ENCODE measurements around the gene C1orf159.
"Not testable (repeated sequence)": the region's sequence is repeated elsewhere in the genome, so short reads cannot be mapped to it uniquely, and the experiment has no call there.

The C1orf159 gene

DNA sequence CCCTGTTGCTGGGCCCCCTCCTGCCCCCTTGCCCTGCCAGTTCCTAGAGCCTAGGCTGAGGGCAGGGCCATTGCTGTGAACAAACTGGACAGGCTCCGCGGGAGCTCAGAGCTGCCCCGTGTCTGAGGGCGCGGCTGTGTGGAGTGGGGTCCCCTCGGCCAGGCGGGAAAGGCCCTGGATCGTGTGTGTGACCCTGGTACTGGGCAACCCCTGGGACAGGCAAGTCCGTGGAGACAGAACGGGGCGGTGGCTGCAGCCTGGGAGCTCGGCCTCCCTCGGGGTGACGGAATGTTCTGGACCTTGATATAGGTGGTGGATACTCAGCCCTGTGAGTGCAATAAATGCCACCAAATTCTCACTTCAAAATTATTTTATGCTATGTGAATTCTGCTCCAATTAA is 27.7 kb upstream of the C1orf159 start:
- H3K4me3 ChIP-seq (ENCODE audit: low read depth, low read length): no peak overlapping the region
- H3K27ac ChIP-seq: no peak overlapping the region
- no peak overlapping the region for H3K4me2 ChIP-seq (ENCODE audit: low read length)
- H3K9ac ChIP-seq: no peak overlapping the region
- no peaks in the 10 kb centered on the region for H3K4me1 ChIP-seq
- TF ChIP-seq, protein P1, sequence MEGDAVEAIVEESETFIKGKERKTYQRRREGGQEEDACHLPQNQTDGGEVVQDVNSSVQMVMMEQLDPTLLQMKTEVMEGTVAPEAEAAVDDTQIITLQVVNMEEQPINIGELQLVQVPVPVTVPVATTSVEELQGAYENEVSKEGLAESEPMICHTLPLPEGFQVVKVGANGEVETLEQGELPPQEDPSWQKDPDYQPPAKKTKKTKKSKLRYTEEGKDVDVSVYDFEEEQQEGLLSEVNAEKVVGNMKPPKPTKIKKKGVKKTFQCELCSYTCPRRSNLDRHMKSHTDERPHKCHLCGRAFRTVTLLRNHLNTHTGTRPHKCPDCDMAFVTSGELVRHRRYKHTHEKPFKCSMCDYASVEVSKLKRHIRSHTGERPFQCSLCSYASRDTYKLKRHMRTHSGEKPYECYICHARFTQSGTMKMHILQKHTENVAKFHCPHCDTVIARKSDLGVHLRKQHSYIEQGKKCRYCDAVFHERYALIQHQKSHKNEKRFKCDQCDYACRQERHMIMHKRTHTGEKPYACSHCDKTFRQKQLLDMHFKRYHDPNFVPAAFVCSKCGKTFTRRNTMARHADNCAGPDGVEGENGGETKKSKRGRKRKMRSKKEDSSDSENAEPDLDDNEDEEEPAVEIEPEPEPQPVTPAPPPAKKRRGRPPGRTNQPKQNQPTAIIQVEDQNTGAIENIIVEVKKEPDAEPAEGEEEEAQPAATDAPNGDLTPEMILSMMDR (IDR thresholded peaks at IDR 0.05): no peak
- H2AFZ ChIP-seq: no peak overlapping the region
- H3K27me3 ChIP-seq (ENCODE audit: control insufficient read depth, insufficient read depth, low read length): no peaks in the 10 kb centered on the region
- H3K9me3 ChIP-seq (ENCODE audit: control insufficient read depth, low read length): no peaks in the 10 kb centered on the region
- no peaks in the 10 kb centered on the region for H3K36me3 ChIP-seq (ENCODE audit: control insufficient read depth, insufficient read depth, low read length)
- no peaks in the 10 kb centered on the region for H3K79me2 ChIP-seq

DNA sequence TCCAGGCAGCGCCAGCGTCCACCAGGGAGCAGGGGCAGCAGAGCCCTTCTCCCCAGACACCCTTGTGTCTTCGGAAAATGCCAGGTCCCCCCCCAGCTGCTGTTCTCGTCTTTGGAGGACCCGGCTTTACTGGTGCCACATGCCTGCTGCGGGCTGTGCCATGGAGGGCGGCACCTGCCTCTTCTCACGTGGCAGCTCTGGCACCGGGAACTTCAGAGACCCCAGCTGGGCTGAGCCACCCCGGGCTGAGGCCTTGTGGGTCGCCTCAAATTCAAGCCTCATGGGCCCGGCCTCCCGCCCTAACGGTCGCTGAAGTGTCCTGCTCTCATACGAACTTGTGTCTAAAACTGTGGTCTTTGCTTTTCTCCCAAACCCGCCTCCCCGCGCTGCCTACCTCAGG is 27.0 kb upstream of the C1orf159 start:
- Histone ChIP-seq H3K4me2 (ENCODE audit: low read length) (no peak overlapping the region), H3K27ac (no peak overlapping the region), H3K9ac (no peak overlapping the region), H3K9me3 (ENCODE audit: control insufficient read depth, low read length) (no peaks in the 10 kb centered on the region), H3K4me1 (no peaks in the 10 kb centered on the region), H3K79me2 (no peaks in the 10 kb centered on the region), H3K4me3 (ENCODE audit: low read depth, low read length) (no peak overlapping the region), H3K36me3 (ENCODE audit: control insufficient read depth, insufficient read depth, low read length) (no peaks in the 10 kb centered on the region), H3K27me3 (ENCODE audit: control insufficient read depth, insufficient read depth, low read length) (no peaks in the 10 kb centered on the region), H2AFZ (no peak overlapping the region)
- TF ChIP-seq, protein P1 (IDR thresholded peaks at IDR 0.05): no peak

DNA sequence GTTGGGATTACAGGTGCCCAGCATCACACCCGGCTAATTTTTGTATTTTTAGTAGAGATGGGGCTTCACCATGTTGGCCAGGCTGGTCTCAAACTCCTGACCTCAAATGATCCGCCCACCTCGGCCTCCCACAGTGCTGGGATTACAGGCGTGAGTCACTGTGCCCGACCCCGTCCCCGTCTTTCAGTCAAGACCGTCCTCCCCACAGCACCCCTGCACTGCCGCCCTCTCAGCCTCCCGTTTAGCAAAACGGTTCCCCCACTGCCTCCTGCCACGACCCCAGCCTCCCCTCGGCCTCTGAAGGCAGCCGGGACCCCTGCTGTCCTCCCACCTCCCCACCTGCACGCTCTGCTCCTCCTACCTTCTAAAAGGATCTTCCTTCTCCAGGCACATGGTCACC is 26.5 kb upstream of the C1orf159 start:
- not testable (repeated sequence) for H3K27me3 ChIP-seq (ENCODE audit: control insufficient read depth, insufficient read depth, low read length); H3K27ac ChIP-seq; H3K4me1 ChIP-seq; H3K36me3 ChIP-seq (ENCODE audit: control insufficient read depth, insufficient read depth, low read length); H3K79me2 ChIP-seq; H3K9me3 ChIP-seq (ENCODE audit: control insufficient read depth, low read length); H2AFZ ChIP-seq; H3K4me2 ChIP-seq (ENCODE audit: low read length); H3K4me3 ChIP-seq (ENCODE audit: low read depth, low read length); H3K9ac ChIP-seq

DNA sequence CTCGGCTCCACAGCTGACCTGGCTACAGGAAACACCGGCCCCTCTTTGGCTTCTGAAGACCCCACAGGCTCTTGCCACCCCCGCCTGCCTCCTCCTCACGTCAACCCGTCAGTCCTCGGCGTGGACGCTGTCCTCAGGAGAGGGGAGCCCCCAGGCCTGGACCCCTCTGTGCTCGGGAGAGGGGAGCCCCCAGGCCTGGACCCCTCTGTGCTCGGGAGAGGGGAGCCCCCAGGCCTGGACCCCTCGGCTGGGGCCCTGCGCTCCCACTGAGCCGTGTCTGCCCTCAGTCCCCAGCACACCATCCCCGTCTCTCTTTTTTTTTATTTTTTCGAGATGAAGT is 26.0 kb upstream of the C1orf159 start:
- no peak overlapping the region for H3K4me2 ChIP-seq (ENCODE audit: low read length)

DNA sequence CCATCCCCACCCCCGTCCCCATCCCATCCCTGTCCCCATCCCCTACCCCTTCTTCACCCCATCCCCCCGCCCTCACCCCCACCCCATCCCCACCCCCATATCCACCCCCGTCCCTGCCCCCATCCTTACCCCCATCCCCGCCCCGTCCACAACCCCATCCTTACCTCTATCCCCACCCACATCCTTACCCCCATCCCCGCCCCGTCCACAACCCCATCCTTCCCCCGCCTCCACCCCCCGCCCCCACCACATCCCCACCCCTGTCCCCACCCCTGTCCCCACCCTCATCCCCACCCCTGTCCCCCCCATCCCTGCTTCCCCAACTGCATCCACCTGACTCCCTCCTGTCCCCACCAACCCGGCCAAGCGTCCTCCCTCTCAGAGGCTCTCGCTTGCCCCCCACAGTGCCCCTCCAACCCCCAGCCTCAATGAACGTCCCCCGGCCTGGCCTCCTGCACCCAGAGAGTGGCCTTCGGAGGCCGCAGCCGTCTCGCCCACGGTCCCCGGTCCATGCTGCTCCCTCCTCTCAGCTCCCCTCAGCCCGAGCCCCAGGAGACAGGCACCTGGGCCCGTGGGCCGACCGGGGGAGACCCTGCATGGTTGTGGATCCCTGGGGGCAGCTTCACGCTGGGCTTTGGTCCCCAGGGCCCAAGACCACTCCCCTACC is 25.5 kb upstream of the C1orf159 start:
- Histone ChIP-seq H3K36me3 (ENCODE audit: control insufficient read depth, insufficient read depth, low read length) (no peaks in the 10 kb centered on the region), H3K27me3 (ENCODE audit: control insufficient read depth, insufficient read depth, low read length) (no peaks in the 10 kb centered on the region), H3K79me2 (no peaks in the 10 kb centered on the region), H3K9ac (no peak overlapping the region), H3K9me3 (ENCODE audit: control insufficient read depth, low read length) (no peaks in the 10 kb centered on the region), H3K4me3 (ENCODE audit: low read depth, low read length) (no peak overlapping the region), H2AFZ (no peak overlapping the region), H3K4me2 (ENCODE audit: low read length) (no peak overlapping the region), H3K4me1 (no peaks in the 10 kb centered on the region), H3K27ac (no peak overlapping the region)
- TF ChIP-seq, protein P1 (IDR thresholded peaks at IDR 0.05): no peak

More for the DNA sequence above, 26.0 kb upstream of the C1orf159 start:
- TF ChIP-seq, protein P1 (IDR thresholded peaks at IDR 0.05): no peak
- Histone ChIP-seq H2AFZ (no peak overlapping the region), H3K9ac (no peak overlapping the region), H3K36me3 (ENCODE audit: control insufficient read depth, insufficient read depth, low read length) (no peaks in the 10 kb centered on the region), H3K4me1 (no peaks in the 10 kb centered on the region), H3K4me3 (ENCODE audit: low read depth, low read length) (no peak overlapping the region), H3K79me2 (no peaks in the 10 kb centered on the region), H3K27ac (no peak overlapping the region), H3K9me3 (ENCODE audit: control insufficient read depth, low read length) (no peaks in the 10 kb centered on the region), H3K27me3 (ENCODE audit: control insufficient read depth, insufficient read depth, low read length) (no peaks in the 10 kb centered on the region)

Measured in parathyroid adenoma (tissue), 2 donors.